IPS DF 4.7 (cell line): ENCODE data around the gene TTC39C.
"Not testable (repeated sequence)": the region's sequence is repeated elsewhere in the genome, so short reads cannot be mapped to it uniquely, and the experiment has no call there.

Experiments
- DNase-seq: peaks from one replicate; pipeline ENCODE4 v3.0.0-alpha.2; 2013; ENCODE audit warnings: low spot score; ENCODE audit errors: extremely low read depth

TTC39C gene

DNA sequence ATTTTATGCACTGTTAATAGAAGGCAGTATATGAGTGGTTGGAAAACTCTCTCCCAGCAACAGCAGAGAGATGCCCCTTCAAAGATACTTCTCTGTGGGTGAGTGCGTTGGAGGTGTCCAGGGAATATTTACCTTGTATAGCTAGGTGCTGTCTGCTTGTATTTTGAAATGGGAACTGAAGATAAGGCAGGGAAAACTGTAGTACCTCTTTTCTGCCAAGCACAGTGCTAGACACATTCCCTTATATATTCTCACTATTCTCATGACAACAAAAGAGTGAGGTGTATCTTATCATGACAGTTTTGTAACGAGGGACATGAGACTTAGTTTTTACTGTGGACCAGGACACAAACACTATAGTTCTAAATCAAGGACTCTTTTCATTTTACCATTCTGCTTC, 2.1 kb downstream of the TTC39C start:
- no peak for DNase-seq

DNA sequence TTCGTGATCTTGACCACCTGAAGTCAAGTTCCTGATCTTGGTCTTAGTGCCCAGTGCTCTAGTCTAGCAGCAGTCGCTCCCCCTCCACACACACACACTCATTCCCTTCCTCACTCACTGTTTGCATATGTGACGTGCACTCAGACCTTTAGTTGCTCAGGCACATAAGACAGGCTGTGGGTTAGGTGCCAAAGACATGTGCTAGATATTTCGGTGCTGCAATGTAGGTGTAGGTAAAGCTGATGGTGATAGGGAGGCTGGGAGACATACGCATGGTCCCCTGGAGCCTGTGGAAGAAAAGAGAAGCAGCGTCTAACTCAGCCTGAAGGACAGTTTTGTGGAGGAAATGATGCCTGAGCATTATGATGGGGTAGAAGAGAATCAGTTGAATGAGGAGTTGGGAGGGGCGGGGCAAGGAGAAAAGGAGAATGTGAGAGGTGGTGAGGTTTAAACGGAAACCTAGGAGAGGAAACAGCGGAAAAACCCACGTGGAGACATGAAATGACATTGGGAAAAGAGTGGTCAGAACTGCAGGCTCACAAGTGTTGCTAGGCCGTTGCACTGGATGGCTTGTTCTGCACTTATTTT, 3.8 kb downstream of the TTC39C start:
- no peak for DNase-seq

GRCh38 chr18:24019641-24020331, 5.2 kb downstream of the TTC39C start:
- DNase-seq = no peak

DNA sequence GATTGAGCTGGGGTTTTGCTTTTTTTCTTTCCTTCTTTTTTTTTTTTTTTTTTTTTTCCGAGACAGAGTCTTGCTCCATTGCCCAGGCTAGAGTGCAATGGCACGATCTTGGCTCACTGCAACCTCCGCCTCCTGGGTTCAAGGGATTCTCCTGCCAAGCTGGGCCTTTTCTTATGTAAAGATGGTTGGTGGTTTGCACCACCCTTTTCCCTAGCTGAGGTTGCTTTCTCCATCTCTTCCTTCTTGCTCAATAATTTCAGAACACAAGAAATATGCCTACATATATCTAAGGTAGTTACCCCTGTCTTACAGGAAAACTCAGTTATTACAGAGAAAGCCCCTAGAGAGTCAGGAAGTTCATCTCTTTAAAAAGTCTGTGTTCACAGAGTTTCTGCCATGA, 7.0 kb downstream of the TTC39C start:
- DNase-seq = no peak

GRCh38 chr18:24022161-24022560, 7.6 kb downstream of the TTC39C start:
- no peak for DNase-seq

- DNase-seq = peak; percentile 38
Measured at GRCh38 chr18:24023185-24023814, 8.7 kb downstream of the TTC39C start.

DNA sequence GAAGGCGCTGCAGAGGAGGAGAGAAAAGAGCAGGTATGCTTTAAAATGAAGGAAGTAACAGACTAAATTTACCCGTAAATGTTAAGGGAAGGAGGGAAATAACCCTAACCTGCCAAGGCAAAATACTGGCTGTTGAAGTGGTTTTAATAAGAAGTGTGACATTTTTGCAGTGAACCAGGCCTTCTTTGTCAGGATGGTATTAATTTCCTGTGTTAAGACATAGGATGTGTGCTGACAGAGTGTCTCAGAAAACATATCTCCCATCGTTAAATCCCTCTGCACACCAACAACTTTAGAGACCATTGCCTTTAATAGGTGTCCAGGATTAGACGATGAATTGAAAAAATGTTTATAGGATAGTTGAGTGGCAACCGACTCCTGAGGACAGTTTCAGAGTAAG, 9.9 kb downstream of the TTC39C start:
- no peak for DNase-seq

DNA sequence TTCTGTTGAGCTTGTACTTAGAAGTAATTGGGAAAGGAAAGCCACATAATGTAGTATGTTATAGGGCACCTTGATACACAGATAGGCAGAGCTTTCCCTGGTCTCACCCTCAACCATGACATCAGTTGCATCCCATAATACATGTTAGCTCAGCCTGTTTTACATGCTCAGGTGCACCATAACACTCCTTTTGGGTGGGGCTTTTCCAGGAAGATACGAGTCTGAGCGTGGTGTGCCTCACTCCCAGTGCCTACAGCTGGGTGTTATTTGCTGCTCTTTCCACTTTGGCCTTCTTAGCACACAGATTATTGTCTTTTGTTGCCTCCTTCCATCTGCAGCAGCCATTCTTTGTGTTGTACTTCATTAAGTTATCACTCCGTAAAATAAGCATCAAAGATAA, 11.9 kb downstream of the TTC39C start:
- DNase-seq = no peak

DNA sequence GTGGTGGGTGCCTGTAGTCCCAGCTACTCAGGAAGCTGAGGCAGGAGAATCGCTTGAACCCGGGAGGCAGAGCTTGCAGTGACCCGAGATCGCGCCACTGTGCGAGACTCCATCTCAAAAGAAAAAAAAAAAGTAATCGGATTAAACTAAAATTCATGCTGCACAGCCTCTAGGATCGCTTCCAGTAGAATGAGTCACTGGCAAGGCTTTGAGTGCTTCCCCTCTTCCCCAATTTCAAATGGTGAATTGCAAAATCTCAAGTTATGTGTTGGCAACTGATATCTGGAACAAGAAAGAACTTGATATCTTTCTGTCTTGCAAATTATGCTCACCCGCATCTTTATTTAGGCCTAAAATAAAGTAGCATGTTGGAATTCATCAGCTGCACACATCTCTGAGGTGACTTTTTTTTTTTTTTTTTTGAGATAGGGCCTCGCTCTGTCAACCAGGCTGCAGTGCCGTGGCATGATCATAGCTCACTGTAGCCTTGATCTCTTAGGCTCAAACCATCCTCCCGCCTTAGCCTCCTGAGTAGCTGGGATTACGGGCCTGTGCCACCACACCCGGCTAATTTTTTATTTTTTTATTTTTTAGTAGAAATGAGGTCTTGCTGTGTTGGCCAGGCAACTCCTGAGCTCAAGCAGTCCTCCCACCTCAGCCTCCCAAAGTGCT, 12.7 kb downstream of the TTC39C start:
- no peak for DNase-seq

- not testable (repeated sequence) for DNase-seq
Measured at GRCh38 chr18:24028946-24029345, 14.4 kb downstream of the TTC39C start.

GRCh38 chr18:24031318-24031717, 16.8 kb downstream of the TTC39C start:
- DNase-seq = no peak

- no peak for DNase-seq
Measured at GRCh38 chr18:24031916-24032315, 17.4 kb downstream of the TTC39C start.

- DNase-seq = no peak
Measured at GRCh38 chr18:24033641-24034412, 19.3 kb downstream of the TTC39C start.

- no peak for DNase-seq
Measured at GRCh38 chr18:24035316-24035715, 20.8 kb downstream of the TTC39C start.

DNA sequence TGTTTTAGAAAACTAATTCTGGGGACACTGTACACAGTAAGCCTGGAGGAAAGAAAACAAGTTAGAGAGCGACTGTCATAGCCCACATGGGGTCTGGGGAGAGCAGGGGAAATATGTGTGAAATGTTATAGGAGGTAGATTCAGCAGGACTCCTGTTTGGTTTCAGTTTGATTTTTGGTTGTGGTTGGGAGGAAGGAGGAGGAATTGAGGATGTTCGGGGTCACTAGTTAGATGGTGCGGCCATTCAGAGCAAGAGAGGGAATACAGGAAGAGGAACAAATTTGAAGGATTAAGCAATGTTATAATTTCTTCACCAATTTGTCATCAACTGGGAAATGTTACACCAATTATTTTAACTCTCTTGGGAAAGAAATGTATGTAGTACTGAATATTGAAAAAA, 25.1 kb downstream of the TTC39C start:
- no peak for DNase-seq

DNA sequence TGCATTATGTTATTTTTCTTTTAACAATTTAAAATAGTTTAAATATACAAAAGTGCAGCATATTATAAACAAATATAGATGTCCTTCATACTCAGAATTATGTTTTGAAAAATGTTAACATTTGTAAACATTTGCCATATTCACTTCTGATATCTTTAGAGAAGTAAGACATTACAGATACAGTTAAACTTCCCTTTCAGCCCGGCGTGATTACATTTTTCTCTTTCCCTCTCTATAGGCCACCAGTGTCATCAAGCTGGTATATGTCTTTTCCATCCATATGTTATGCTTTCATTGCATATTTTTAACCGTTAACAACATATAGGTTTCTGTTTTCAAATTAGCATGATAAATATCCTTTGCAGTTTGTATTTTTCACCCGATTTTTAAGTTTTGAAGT, 27.1 kb downstream of the TTC39C start:
- DNase-seq = no peak

DNA sequence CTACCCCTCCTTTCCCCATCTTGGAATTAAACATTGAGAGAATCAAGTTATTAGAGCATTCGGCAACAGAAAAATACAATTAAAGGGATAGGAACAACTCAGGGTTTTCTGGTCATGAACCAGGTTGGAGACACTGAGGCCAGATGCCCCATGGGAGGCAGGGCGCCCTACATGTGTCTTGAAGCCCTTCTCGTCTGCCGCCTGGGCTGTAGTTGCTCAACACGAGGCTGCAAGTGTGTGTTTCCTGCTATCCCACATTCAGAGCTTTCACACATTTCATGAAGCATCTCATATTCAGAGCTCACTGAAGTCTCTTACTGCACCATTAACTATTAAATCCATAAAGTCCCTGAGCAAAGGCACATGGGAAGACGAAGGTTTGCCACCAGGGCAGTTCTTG, 28.8 kb downstream of the TTC39C start:
- no peak for DNase-seq

- DNase-seq = no peak
Measured at GRCh38 chr18:24048261-24048660, 33.7 kb downstream of the TTC39C start.

GRCh38 chr18:24049142-24049541, 34.6 kb downstream of the TTC39C start:
- no peak for DNase-seq

DNA sequence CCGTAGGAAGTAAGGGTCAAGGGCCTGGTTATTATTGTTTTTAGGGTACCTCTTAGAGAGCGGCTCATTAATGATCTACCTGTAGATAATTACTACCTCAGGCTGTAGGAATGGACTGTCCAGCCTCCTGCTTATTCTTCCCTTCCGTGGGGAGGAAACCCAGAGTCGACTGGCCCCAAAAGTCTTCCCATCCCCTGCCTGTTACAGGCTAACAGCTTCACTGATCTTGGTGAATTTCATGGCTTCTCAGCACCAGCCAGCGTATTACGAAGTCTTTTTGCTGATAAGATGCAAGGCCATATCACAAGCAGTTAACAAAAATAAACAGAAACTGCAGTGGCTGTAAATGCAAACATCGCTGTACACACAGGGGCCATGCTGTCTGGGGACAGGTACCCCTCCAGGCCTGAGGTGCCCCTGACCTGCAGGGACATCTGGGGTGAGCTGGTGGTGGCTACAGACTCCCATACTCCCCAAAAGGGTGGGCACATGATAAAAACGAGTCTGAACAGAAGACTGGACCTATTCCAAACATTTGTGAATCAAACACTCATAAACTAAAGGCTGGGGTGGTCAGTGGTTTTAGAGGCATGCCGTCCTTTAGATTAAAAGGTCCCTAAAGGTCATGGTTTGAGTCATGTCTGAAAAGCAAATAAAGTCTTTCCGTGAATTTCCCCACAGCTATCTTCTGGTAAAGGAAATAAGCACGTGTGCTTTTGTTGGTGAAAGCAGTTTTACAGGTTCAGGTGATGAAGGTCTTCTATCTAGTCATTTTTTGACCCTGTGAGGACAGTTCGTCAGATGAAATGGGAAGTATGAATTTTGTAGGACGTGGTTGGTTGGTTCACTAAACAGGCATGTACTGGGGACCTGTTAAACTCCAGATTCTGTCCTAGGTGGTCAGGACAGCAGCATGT, 36.7 kb downstream of the TTC39C start:
- no peak for DNase-seq

GRCh38 chr18:24052053-24052452, 37.5 kb downstream of the TTC39C start:
- no peak for DNase-seq
